OCI-LY7 (cell line): ENCODE data around the gene NLGN4X. TPM values are rescaled to one million over a fixed set of nuclear protein-coding genes. Genes with fewer than 3 reads are reported as not detected.

Source experiments
- BruUV-seq: library from RNA; stranded (reverse); fragments of 400-500 nt; replicated peaks from 2 replicates; lab custom pipeline; 2021; lab: Mats Ljungman, UMichigan
- CTCF ChIA-PET: fragments of 300-600 bp; sonication (Branson Sonifier 250); formaldehyde crosslinking; loops from one replicate; lab custom pipeline; 2022; ENCODE audit warnings: antibody characterized with exemption; ENCODE audit not compliant: unreplicated experiment; lab: Charles Lee
- POLR2A ChIA-PET: fragments of 300-600 bp; sonication (Branson Sonifier 250); formaldehyde crosslinking; loops from one replicate; lab custom pipeline; 2022; ENCODE audit warnings: antibody characterized with exemption; lab: Charles Lee
- DNase-seq: peaks from one replicate; pipeline ENCODE4 v3.0.0-alpha.2; 2015; ENCODE audit warnings: low spot score
- H2AFZ ChIP-seq: fragments of 200-600 bp; sonication (generic), shearing (Covaris generic); 2 replicates; pipeline ENCODE4 v1.6.1; 2014; ENCODE audit warnings: mild to moderate bottlenecking, antibody characterized with exemption, low read length, moderate library complexity
- H3K27ac ChIP-seq: fragments of 200-600 bp; sonication (generic); 2 replicates; pipeline ENCODE4 v1.5.1; 2014; ENCODE audit warnings: mixed run types, low read depth, mild to moderate bottlenecking, moderate library complexity, low read length, inconsistent platforms; ENCODE audit not compliant: poor library complexity, severe bottlenecking
- H3K36me3 ChIP-seq: fragments of 200-600 bp; sonication (generic); 2 replicates; pipeline ENCODE4 v1.6.1; 2014; ENCODE audit warnings: mild to moderate bottlenecking, antibody characterized with exemption, low read length, moderate library complexity, mixed read lengths; ENCODE audit not compliant: insufficient read depth
- H3K4me1 ChIP-seq: fragments of 200-600 bp; sonication (generic); 2 replicates; pipeline ENCODE4 v1.5.1; 2014; ENCODE audit warnings: mild to moderate bottlenecking, low read length; ENCODE audit not compliant: insufficient read depth, poor library complexity, severe bottlenecking
- H3K4me2 ChIP-seq: fragments of 200-600 bp; sonication (generic); 2 replicates; pipeline ENCODE4 v1.6.1; 2014; ENCODE audit warnings: mild to moderate bottlenecking, low read length
- H3K4me3 ChIP-seq: fragments of 200-600 bp; sonication (generic); 2 replicates; pipeline ENCODE4 v1.5.1; 2014; ENCODE audit warnings: mild to moderate bottlenecking, low read depth, low read length; ENCODE audit not compliant: poor library complexity, severe bottlenecking
- H3K79me2 ChIP-seq: fragments of 200-600 bp; sonication (generic); 2 replicates; pipeline ENCODE4 v1.6.1; 2016; ENCODE audit warnings: low read depth, mild to moderate bottlenecking, low read length, moderate library complexity, mixed read lengths; ENCODE audit not compliant: insufficient read depth
- H3K9me2 ChIP-seq: fragments of 200-600 bp; sonication (generic); 2 replicates; pipeline ENCODE4 v1.6.1; 2016; ENCODE audit warnings: mild to moderate bottlenecking, low read length, mixed read lengths; ENCODE audit not compliant: insufficient read depth
- H3K9me3 ChIP-seq: fragments of 200-600 bp; sonication (generic); 2 replicates; pipeline ENCODE4 v1.6.1; 2014; ENCODE audit warnings: mild to moderate bottlenecking, mixed run types, low read length, mixed read lengths
- H4K20me1 ChIP-seq: fragments of 200-600 bp; sonication (generic); 2 replicates; pipeline ENCODE4 v1.6.1; 2014; ENCODE audit warnings: mild to moderate bottlenecking, antibody characterized with exemption, low read length, moderate library complexity, mixed read lengths; ENCODE audit not compliant: insufficient read depth
- EZH2phosphoT487 ChIP-seq: fragments of 200-600 bp; sonication (generic); IDR thresholded peaks from 2 replicates; pipeline ENCODE4 v1.6.1; 2018; ENCODE audit warnings: low read depth, borderline replicate concordance, mild to moderate bottlenecking, mixed run types, antibody characterized with exemption, low read length, moderate library complexity, mixed read lengths
- intact Hi-C: fragments of 100-400 bp; cut with micrococcal nuclease; formaldehyde crosslinking; loops from one replicate; pipeline ENCODE4 v1.10.0; 2022; ENCODE audit not compliant: unreplicated experiment
- small RNA-seq: library from RNA; depleted of rRNA; stranded (forward); fragments of <200 nt; gene quantifications from one replicate; pipeline ENCODE3, GENCODE V24; 2014
- total RNA-seq, 2 experiments: library from RNA; depleted of rRNA in 1 of 2; stranded (reverse); fragments of >200 nt in 1 of 2; shearing (Covaris generic) in 1 of 2; gene quantifications; 2 replicates each; pipeline ENCODE4 v1.2.3, GENCODE V29; 2014 to 2022
- TF ChIP-seq, protein P1 (sequence below): fragments of 200-600 bp; sonication (generic); conservative IDR thresholded peaks from 2 replicates; pipeline ENCODE4 v1.5.1; 2014; ENCODE audit warnings: mild to moderate bottlenecking, antibody characterized with exemption, low read length, moderate library complexity, mixed read lengths

NLGN4X gene
- total RNA-seq, 2 experiments from 2014 or later = 0.55 TPM; not detected in 1

DNA sequence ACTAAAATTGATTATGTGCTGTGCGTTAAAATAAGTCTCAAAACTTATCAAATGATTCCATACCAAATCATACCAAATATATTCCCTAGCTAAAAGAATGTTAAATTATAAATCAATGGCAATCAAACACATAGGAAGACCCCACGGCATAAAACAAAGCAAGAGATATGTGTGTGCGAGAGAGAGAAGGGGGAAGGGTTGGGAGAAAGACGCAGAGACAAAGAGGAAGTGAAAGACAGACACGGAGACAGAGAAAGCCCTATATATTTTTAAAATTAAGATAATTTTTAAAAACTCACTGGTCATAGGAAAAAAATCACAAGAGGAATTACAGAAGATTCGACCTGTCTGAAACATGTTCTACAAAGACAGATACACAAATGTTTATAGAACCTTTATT is 371.4 kb downstream of the NLGN4X start:
- Histone ChIP-seq H3K79me2 (no peaks in the 10 kb centered on the region), H3K9me2 (no peaks in the 10 kb centered on the region), H3K4me1 (no peaks in the 10 kb centered on the region), H2AFZ (no peak overlapping the region), H3K9me3 (no peaks in the 10 kb centered on the region), H3K4me3 (no peak overlapping the region), H3K36me3 (no peaks in the 10 kb centered on the region), H4K20me1 (no peaks in the 10 kb centered on the region), H3K27ac (no peak overlapping the region), H3K4me2 (no peak overlapping the region)
- TF ChIP-seq, protein P1, sequence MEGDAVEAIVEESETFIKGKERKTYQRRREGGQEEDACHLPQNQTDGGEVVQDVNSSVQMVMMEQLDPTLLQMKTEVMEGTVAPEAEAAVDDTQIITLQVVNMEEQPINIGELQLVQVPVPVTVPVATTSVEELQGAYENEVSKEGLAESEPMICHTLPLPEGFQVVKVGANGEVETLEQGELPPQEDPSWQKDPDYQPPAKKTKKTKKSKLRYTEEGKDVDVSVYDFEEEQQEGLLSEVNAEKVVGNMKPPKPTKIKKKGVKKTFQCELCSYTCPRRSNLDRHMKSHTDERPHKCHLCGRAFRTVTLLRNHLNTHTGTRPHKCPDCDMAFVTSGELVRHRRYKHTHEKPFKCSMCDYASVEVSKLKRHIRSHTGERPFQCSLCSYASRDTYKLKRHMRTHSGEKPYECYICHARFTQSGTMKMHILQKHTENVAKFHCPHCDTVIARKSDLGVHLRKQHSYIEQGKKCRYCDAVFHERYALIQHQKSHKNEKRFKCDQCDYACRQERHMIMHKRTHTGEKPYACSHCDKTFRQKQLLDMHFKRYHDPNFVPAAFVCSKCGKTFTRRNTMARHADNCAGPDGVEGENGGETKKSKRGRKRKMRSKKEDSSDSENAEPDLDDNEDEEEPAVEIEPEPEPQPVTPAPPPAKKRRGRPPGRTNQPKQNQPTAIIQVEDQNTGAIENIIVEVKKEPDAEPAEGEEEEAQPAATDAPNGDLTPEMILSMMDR = no peak
- TF ChIP-seq EZH2phosphoT487 = no peak
- ChIA-PET CTCF (no interaction called here), POLR2A (no interaction called here)
- DNase-seq = no peak
- BruUV-seq = no TSS peak
- intact Hi-C loops = no loop called here

DNA sequence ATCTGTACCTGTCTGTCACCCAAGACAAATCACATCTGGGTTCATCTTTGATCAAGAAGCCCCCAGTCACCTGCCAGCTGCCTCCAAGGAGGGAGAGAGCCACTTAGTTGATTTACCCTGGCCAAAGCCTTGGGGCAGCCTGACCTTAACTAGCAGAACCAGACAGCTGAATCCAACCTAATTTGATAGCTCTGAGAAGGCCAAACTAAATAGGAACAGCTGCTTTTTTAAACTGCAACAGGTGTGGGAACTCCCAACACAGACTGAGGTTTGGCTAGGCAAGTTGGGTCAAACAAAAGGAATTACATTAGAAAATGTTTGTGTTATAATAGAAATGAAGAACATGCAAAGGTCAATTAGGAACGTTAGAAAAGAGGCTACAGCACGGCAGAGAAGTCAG is 375.7 kb downstream of the NLGN4X start:
- ChIA-PET POLR2A (no interaction called here), CTCF (no interaction called here)
- BruUV-seq = no TSS peak
- H3K79me2 ChIP-seq = no peaks in the 10 kb centered on the region
- no peak overlapping the region for H3K27ac ChIP-seq
- H3K4me1 ChIP-seq = no peaks in the 10 kb centered on the region
- no peaks in the 10 kb centered on the region for H3K36me3 ChIP-seq
- no peak for DNase-seq
- H3K4me3 ChIP-seq = no peak overlapping the region
- no peaks in the 10 kb centered on the region for H3K9me2 ChIP-seq
- TF ChIP-seq, protein P1 = no peak
- TF ChIP-seq EZH2phosphoT487 = no peak
- no peak overlapping the region for H3K4me2 ChIP-seq
- no peak overlapping the region for H2AFZ ChIP-seq
- no peaks in the 10 kb centered on the region for H4K20me1 ChIP-seq
- H3K9me3 ChIP-seq = no peaks in the 10 kb centered on the region
- intact Hi-C loops = no loop called here

DNA sequence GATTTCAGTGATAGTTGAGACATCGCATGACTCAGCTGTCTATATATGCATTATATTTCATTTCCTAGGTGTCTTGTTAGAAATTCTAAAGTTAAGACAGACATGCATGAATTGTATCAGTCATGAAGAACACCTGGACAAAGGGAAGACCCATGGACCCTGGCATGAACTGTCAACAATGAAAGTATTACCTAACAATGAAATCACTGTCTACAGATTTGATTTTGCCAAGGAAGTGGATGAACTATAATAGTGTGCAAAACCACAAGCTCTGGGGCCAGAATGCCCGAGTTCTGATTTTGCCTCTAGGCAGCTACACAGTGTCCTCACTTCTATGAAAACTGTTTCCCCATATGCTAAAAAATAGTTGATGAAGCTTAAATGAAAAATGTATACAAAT is 386.1 kb downstream of the NLGN4X start:
- no peaks in the 10 kb centered on the region for H3K9me3 ChIP-seq
- H3K4me1 ChIP-seq = no peaks in the 10 kb centered on the region
- H3K9me2 ChIP-seq = no peaks in the 10 kb centered on the region
- no peak overlapping the region for H3K4me3 ChIP-seq
- H3K4me2 ChIP-seq = no peak overlapping the region
- H3K36me3 ChIP-seq = no peaks in the 10 kb centered on the region
- no peak for DNase-seq
- H2AFZ ChIP-seq = no peak overlapping the region
- ChIA-PET CTCF (no interaction called here), POLR2A (no interaction called here)
- intact Hi-C loops = no loop called here
- no peaks in the 10 kb centered on the region for H4K20me1 ChIP-seq
- H3K79me2 ChIP-seq = no peaks in the 10 kb centered on the region
- no peak overlapping the region for H3K27ac ChIP-seq
- no TSS peak for BruUV-seq
- TF ChIP-seq, protein P1 = no peak
- TF ChIP-seq EZH2phosphoT487 = no peak

Small RNAs within 50 kb of the gene (small RNA-seq; reads per million reads assigned to genes)
- not detected for gene RF00322
